AG04450 (cell line): ENCODE measurements around the gene GSC2. TPM values are rescaled to one million over a fixed set of nuclear protein-coding genes. Genes with fewer than 3 reads are reported as not detected.

Source experiments
- CTCF ChIA-PET: fragments of 300-600, 350-600 bp; formaldehyde crosslinking; extraction: SDS; loops from one replicate; lab custom pipeline; 2022; ENCODE audit warnings: antibody characterized with exemption, inconsistent platforms; lab: Charles Lee
- POLR2A ChIA-PET: fragments of 350-600 bp; formaldehyde crosslinking; extraction: SDS; loops from one replicate; lab custom pipeline; 2021; ENCODE audit warnings: antibody characterized with exemption, inconsistent platforms; lab: Yijun Ruan, JAX
- DNase-seq: peaks from one replicate; pipeline ENCODE4 v3.0.0-alpha.2; 2011; ENCODE audit warnings: low read depth, low spot score
- H3K27ac ChIP-seq: one replicate; pipeline ENCODE4 v1.5.1; 2012; ENCODE audit warnings: low read depth, low read length, control low read depth
- H3K27me3 ChIP-seq: one replicate; pipeline ENCODE4 v1.6.0; 2012; ENCODE audit warnings: low read length; ENCODE audit not compliant: control insufficient read depth, insufficient read depth
- H3K4me3 ChIP-seq: 2 replicates; pipeline ENCODE4 v1.5.1; 2011; ENCODE audit warnings: mild to moderate bottlenecking, low read depth, low read length, control low read depth
- H3K9me3 ChIP-seq: 2 replicates; pipeline ENCODE4 v1.5.1; 2012; ENCODE audit warnings: low read length; ENCODE audit not compliant: control insufficient read depth, insufficient read depth
- CTCF ChIP-seq: IDR thresholded peaks from 2 replicates; pipeline ENCODE4 v1.5.1; 2011; ENCODE audit warnings: low read depth, low read length, control low read depth, inconsistent platforms
- polyA plus RNA-seq: library from polyadenylated mRNA; depleted of rRNA; stranded (reverse); fragments of >200 nt; gene quantifications from 2 replicates; pipeline ENCODE4 v1.2.3, GENCODE V29; 2011

GSC2 gene
- polyA plus RNA-seq, 1 experiment = not detected

GRCh38 chr22:19133561-19133960 lies 16.5 kb downstream of the GSC2 start:
- ChIA-PET POLR2A (no interaction called here), CTCF (interaction anchor here (0.6 kb wide), 1 partner anchor 158 kb away, joined by 3 read pairs; the partner anchor contains the start of gene CLTCL1)
- Histone ChIP-seq H3K27me3 (no peaks in the 10 kb centered on the region), H3K27ac (no peak overlapping the region), H3K9me3 (no peaks in the 10 kb centered on the region; the same call in 1 of the 2 replicates), H3K4me3 (no peak overlapping the region)
- TF ChIP-seq CTCF = no peak
- no peak for DNase-seq

- Histone ChIP-seq H3K27ac (no peak overlapping the region), H3K27me3 (no peaks in the 10 kb centered on the region), H3K4me3 (no peak overlapping the region), H3K9me3 (no peaks in the 10 kb centered on the region; the same call in 1 of the 2 replicates)
- POLR2A ChIA-PET = no interaction called here
- no peak for TF ChIP-seq CTCF
- CTCF ChIA-PET = interaction anchor here (0.6 kb wide), 1 partner anchor 159 kb away, joined by 3 read pairs; the partner anchor contains the start of gene CLTCL1
- no peak for DNase-seq
Measured at GRCh38 chr22:19132693-19133400, 17.2 kb downstream of the GSC2 start.

- Histone ChIP-seq H3K27ac (no peak overlapping the region), H3K9me3 (no peaks in the 10 kb centered on the region; the same call in 1 of the 2 replicates), H3K4me3 (no peak overlapping the region), H3K27me3 (no peaks in the 10 kb centered on the region)
- ChIA-PET POLR2A (no interaction called here), CTCF (no interaction called here)
- no peak for TF ChIP-seq CTCF
- no peak for DNase-seq
Measured at GRCh38 chr22:19132153-19132552, 17.9 kb downstream of the GSC2 start.

GRCh38 chr22:19131685-19132015 lies 18.4 kb downstream of the GSC2 start:
- ChIA-PET POLR2A (no interaction called here), CTCF (no interaction called here)

More at GRCh38 chr22:19131685-19132015, 18.4 kb downstream of the GSC2 start:
- Histone ChIP-seq H3K9me3 (no peaks in the 10 kb centered on the region; the same call in 1 of the 2 replicates), H3K27ac (no peak overlapping the region), H3K4me3 (no peak overlapping the region), H3K27me3 (no peaks in the 10 kb centered on the region)
- TF ChIP-seq CTCF = no peak
- no peak for DNase-seq
